NOMO-1 treated with dmso at 0.1 percent for 144 hours (cell line): Measurements from ENCODE around the gene GPC6.
"Not testable (repeated sequence)": the region's sequence is repeated elsewhere in the genome, so short reads cannot be mapped to it uniquely, and the experiment has no call there.

Experiments used
- DNase-seq: peaks from one replicate; lab custom pipeline; 2025; ENCODE audit not compliant: unreplicated experiment; lab: John Stamatoyannopoulos, UW

Gene GPC6

DNA sequence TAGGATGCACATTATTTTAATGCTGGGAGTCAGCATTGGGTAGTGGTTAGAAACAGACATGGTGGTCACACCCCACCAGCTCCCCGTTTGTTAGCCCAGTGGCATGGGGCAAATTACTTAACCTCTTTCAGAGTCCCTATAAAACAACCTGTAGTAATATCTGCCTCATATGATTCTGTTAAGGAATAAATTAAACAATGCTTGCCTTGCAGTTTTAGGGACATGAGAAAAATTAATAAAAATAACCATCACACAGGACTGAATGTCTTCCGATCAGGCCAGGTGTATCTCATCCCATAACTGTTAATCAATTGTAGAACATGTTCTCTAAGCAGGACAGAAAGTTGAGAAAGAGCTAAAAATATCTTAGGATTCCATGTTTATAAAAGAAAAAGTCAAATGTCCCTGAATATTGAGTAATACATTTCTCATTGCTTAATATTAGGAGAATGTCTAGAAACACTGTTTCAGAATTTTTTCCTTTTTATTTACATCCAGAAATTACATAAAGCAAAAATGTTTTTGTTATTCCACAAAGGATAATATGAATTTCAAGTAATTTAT, 196.5 kb downstream of the GPC6 start:
- no peak for DNase-seq

DNA sequence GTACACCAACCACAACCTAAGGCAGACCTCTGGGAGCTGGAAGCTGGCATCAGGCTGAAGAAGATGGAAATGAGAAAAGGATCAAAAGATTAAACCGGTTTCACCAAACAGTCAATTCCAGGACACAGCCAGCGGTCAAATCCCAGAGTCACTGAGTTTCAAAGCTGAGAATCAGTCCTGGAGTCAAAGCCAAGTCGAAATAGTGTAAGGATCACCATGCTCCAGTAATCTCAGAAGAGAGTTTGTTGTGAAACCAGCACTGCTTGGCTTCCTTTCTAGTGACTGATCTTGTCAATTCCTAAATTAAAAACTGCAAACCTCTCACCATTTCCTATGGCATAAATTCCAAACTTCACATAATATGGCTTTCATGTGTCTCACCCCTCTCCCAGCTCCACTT, 198.8 kb downstream of the GPC6 start:
- no peak for DNase-seq

DNA sequence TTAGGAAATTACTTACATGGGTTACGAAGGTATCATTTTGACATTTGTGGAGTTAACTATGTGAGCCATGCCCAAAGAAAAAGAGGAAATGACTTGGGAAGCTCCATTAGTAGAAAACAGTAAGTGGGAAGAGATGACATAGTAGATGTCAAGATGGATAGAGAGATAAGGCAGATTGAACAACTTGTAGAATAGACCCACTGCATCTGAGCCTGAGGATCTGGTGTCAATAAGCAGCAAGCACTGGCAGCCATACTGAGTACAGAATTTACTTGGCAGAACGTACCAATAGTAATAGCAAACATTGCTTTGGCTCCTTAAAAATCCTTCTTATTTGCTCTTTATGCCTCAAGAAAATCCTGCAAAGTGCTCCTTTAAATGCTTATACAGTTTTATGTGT, 203.8 kb downstream of the GPC6 start:
- no peak for DNase-seq

DNA sequence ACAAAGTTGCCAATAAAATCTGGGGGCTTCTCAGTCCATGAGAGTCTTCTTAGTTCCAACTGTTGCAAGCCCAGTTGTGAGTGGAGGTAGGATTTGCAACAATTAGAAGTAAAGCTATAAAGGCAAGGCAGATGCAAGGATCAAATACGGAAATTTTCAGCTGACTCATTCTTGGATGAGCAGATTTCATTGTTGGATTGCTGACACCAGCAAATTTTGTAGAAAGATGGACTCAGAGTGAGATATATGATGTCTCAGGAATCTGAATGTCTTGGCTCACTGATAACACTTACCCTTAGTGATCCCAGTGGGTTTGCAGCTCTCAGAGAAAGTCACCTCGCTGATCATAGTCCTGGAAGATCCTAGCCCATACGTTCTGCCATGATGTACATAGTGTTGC, 209.0 kb downstream of the GPC6 start:
- DNase-seq = no peak

DNA sequence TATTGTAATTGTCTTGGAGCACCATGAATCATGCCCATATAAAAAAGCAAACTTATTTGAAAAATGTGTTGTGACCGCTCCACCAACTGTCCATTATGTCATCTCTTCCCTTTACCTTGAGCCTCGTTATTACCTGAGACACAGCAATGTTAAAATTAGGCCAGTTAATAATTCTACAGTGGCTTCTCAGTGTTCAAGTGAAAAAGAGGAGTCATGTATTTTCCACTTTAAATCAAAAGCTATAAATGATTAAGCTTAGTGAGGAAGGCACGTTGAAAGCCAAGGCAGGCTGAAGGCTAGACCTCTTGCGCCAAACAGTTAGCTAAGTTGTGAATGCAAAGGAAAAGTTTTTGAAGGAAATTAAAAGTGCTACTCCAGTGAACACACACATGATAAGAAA, 210.5 kb downstream of the GPC6 start:
- no peak for DNase-seq

DNA sequence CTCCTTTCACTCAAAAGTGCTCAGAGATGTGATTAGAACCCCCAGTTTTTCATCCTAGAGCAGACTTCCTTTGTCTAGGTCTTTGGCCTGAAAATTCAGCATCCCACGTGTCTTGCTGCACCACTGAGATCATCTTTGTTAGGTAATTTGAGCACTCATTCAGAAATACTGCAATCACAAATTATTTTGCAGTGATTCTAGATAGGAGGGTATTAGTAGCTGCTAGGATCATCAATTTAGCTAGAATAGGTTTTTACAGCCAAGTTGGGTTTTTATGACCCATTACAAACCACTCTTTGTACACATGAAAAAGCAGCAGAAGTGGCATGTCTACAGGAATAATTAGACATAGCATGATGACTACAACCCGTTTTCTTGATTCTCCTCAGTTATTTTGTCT, 219.6 kb downstream of the GPC6 start:
- DNase-seq = no peak

DNA sequence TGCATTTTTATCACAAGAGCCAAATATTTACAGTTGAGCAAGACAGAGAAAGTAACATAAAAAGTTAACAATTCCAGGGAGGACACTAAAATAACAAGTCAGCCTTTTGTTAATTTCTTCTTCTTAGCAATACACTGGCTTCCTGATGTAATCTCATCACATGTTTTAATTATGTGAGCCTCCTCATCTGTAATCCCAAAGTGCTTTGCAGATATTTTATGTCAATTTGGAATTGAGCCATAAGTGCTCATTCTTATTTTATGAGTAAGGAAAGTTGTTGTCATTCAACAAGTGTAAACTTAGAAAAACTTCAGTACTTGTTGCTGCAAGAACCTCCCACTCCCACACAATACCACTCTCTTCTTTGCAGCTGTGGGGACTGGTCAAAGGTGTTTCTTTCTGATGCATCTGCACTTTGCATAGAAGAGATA, 223.6 kb downstream of the GPC6 start:
- DNase-seq = no peak

DNA sequence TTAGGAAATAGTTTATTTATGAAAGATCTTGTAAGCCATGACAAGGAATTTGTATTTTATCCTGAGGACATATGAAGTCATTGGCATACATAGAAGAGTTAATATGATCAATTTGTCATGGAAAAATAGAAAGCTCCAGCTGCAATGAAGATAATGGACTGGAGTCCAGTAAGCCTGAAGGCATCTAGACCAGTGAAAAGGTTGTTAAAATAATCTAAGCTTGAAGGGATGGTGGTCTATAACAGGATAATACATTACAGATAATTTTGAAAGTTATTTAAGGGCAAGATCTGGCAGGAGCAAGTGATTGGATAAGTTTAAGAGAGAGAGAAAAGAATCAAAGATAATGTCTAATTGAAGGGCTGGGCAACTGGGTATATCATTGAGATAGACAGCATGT, 224.2 kb downstream of the GPC6 start:
- no peak for DNase-seq

DNA sequence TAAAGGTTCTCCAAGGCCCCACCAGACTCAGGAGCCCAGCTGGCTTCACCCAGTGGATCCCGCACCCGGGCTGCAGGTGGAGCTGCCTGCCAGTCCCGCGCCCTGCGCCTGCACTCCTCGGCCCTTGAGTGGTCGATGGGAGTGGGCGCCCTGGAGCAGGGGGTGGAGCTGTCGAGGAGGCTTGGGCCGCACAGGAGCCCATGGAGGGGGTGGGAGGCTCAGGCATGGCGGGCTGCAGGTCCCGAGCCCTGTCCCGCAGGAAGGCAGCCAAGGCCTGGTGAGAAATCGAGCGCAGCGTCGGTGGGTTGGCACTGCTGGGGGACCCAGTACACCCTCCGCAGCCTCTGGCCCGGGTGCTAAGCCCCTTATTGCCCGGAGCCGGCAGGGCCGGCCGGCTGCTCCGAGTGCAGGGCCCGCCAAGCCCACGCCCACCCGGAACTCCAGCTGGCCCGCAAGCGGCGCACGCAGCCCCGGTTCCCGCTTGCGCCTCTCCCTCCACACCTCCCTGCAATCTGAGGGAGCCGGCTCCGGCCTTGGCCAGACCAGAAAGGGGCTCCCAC, 228.1 kb downstream of the GPC6 start:
- not testable (repeated sequence) for DNase-seq

DNA sequence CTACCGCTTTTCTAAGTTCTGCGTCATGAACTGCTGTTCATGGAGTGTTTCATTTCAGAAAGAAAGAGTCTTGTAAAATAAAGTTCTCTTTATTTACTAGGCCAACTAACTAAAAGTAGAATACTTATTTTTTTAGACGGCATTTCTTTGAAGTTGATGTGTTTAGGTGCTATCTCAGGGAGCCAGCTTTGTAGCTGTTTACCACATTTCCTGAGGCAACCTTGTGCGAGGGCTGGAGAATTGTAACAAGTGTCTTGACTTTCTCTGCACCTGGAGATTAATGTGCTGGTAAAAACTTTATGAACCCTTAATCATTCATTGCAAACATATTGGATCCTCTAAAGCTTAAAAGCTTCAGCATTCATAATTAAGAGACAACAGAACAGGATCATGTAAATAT, 229.3 kb downstream of the GPC6 start:
- no peak for DNase-seq

DNA sequence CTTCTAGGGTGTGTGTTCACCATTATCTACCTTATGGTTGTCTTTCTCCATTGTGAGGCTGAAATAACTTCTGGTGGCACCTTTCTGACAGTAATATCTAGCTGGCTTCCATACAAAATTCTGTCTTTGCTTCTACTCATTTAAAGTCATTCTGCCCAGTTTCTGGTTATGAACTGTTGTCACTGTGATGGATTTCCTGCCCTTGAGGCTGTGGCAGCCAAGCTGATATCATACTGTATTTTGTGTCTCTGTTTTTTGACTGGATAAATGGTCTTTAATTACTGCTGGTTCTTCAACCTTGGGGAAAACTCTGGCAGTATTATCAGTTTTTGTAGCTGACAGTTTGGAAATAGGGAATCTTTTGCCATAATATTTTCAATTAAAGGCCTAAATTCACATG, 233.4 kb downstream of the GPC6 start:
- no peak for DNase-seq

DNA sequence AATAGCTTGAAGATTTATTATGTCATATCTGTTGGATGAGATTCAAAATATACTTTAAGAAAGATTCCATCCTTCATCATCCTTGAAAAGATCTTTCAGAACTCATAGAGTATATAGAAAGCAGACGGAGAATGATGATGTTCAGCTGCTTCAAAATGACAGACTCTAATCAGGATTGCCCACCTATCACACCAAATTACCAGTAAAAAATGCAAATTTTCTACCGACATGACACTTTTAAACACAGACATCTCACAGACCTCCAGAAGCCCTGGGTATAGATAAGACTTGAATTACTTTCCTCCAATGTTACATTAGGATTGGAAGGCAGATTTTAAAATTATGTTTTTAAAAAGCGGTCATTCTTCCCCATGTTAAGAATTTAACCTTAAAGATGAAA, 235.5 kb downstream of the GPC6 start:
- no peak for DNase-seq

DNA sequence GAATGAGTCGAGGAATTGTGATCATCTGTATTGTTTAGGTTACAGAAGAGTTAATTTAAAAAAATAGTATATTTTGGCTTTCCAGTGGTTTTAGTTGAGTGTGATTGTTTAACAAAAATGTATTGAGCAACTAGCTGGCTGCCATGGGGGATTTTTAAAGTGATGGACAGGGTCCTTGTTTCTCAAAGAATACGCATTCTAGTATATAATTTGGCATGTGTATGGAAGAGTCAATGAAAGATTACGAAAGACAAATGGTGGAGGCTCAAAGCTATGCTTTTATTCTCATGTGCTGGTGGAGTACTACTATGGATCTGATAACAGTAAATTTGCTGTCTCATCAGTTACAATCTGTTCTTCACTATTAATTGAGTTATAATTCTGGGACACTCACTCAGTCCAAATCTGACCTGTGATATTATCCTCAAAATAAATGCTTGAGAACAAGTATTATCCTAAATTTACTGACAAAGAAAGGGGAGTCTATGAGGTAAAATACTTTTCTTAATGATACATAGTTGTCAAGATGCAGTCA, 240.0 kb downstream of the GPC6 start:
- DNase-seq = no peak

DNA sequence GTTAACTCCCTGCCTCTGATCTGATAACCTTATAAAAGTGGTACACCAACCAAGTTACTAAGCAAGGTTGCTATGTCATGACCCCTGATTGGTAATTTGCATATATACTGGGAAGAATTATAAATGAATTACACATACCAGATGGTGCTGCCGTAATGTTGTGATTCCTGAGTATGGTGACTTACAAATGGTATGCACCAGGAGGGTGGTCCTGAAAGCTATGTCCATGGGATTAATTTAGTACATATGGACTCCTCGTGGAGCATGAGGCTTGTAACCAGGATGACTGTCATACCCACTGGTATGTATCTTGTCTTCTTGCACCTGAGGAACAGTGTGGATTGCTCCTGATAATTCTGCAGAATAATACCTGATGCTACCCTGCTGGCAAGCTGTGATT, 240.6 kb downstream of the GPC6 start:
- DNase-seq = no peak

DNA sequence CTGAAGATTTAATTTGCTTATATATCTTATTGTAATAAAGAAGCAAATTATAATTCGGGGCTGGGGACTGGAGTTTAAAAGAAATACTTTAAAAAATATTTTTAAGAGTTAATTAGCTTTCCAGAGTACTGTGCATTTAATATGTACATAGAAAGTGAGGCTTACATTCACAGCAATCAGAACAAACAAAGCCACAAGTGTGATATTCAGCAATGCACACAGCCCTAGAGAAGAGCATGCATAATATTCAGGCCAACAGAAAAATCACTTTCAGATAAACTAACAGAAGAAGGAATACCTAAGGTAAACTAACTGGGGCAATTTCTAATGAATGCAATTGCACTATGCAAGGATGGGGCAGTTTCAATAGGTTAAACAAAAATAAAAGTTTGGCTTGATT, 241.8 kb downstream of the GPC6 start:
- no peak for DNase-seq

DNA sequence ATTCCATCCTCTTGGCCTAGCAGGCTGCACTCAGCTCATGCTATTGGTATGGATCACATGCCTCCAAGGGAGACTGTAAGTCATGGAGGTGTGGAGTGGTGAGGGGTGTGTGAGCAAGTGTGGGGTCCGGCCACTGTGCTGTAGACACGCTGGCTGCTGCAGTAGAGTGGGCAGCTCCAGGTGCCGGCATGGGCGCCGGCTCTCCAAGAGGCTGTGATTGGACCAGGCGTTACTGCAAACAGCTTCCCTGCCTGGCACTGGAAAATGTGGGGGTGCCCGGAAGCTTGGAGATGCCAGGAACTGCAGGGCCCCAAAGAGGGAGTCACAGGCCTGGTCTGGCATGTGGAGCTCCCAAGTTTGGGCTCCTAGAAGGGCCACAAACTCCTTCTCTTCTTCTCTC, 245.7 kb downstream of the GPC6 start:
- DNase-seq = no peak

DNA sequence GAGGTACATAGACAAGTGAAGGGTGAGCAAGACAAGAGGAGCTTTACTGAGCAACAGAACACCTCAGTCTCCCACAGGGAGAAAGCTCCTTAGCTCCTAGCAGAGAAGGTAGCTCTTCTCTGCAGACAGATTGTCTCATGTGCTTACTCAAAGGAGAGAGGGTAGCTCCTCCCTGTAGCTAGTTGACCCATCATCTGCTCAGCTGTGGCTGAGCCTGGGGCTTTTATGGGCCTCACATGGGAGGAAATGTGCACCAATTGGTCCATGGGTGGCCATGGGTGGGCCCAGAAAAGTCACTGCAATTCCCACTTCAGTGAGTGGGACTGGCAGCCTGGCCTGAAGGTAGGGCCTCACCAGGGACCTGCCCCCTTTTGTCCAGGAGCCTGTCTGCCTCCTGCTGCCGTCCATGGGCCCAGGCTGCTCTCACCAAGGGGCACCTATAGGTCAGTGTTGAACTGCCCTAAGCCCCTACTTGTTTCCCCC, 246.2 kb downstream of the GPC6 start:
- no peak for DNase-seq

DNA sequence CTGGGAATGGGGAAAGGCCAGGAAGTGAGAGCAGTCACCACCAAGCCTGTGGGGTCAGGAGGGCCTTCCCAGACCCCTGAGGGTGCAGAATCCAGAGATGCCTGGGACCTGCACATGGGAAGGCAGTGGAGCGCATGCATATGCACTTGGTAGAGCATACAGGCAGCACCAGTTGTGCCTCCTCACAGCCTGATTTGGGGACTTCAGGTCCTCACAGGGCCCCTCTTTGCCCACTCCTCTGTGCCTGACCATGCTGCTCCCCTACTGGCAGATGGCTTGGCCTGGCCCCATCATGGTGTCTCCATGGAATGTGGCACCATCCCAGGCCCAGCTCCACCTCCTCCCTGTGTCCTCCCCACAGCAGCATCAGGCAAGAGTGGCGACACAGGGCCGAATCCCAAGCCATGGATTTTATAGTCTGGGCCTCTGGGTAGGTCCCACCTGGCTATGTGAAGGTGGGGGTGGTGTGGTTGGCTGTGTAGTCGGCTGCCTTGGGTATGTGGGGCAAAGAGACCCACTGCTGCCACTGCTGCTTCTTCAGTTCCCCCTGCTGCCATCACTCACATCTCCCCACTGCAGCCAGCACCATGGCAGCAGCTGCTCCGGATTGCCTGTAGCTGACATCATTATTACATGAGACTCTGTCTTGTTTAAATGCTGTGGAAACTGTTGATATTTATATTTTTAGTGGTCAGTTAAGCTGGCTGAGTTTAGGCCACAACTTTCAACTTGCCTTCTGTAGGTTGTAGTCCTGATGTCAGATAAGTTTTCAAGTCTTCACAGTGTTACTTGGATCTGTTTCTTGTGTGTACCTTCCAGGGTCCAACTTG, 247.0 kb downstream of the GPC6 start:
- no peak for DNase-seq

DNA sequence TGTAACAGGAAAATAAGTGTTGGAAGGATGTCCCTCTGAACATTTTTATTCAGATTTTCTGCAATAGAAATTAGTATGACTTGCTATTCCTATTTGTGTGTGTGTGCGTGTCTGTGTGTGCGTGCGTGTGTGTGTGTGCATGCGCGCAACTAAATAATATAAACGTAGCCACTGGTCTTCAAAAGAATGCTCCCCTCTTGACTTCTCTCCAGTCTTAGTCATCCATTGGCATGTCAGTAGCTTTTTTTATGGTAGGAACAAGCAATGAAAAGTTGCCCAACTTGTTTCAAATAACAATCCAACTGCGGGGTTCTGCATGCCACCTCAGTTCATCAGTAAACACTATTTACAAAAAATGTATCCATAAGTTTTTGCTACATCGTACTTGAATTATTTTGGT, 249.6 kb downstream of the GPC6 start:
- no peak for DNase-seq

DNA sequence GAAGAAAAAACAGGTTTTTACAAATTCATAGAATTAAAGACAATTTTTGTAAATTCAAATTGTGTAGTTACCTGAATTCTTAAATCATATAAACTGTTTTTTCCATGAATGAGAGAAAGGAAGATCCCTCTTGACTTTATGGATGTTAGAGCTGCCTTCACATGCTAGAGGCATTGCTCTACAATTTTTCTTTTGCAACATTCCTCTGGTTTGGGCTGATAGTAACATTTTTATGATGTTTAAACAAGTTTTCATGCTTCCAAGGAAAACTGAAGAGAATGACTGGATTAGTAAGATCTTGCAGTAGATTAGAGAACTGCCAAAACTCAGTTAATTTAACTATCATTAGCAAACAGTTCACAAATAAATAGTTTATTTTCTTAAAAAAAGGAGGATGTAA, 250.6 kb downstream of the GPC6 start:
- no peak for DNase-seq

DNA sequence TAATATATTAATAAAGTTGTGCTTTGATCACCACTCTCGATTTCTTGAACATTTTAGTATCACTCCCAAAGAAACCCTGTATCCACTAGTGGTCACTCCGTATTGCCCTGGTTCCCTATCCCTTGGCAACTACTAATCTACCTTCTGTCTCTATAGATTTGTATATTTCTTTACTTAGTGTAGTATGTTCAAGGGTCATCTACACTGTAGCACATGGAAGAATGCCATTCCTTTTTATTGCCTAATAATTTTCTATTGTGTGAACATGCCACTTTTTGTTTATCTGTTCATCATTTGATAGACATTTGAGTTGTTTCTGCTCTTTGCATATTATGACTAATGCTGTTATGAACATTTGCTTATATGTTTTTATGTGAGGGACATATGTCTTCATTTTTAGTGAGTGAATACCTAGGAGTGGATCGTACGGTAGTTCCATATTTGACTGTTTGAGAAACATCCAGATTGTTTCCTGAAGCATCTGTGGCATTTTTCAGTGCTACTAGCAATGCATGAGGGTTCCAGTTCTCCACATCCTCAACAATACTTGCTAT, 254.0 kb downstream of the GPC6 start:
- DNase-seq = no peak

DNA sequence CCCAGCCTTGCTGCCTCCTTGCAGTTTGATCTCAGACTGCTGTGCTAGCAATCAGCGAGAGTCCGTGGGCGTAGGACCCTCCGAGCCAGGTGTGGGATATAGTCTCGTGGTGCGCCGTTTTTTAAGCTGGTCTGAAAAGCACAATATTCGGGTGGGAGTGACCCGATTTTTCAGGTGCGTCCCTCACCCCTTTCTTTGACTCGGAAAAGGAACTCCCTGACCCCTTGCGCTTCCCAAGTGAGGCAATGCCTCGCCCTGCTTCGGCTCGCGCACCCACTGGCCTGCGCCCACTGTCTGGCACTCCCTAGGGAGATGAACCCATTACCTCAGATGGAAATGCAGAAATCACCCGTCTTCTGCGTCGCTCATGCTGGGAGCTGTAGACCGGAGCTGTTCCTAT, 269.5 kb downstream of the GPC6 start:
- not testable (repeated sequence) for DNase-seq
